H9 (cell line): ENCODE data around the gene OR10A3. TPM values are rescaled to one million over a fixed set of nuclear protein-coding genes. Genes with fewer than 3 reads are reported as not detected.

Experiments used
- DNase-seq: peaks from one replicate; pipeline ENCODE4 v3.0.0-alpha.2; 2017
- H2AFZ ChIP-seq: one replicate; pipeline ENCODE4 v1.6.1; 2013; ENCODE audit warnings: mild to moderate bottlenecking, low read length, control low read depth, moderate library complexity
- H2AK5ac ChIP-seq: 2 replicates; pipeline ENCODE4 v1.6.1; 2013; ENCODE audit warnings: low read length, control low read depth, mixed read lengths; ENCODE audit not compliant: insufficient read length
- H2BK120ac ChIP-seq: one replicate; pipeline ENCODE4 v1.6.1; 2013; ENCODE audit warnings: low read depth, mild to moderate bottlenecking, low read length, control low read depth, inconsistent platforms; ENCODE audit not compliant: poor library complexity, severe bottlenecking
- H2BK12ac ChIP-seq: 2 replicates; pipeline ENCODE4 v1.6.1; 2013; ENCODE audit warnings: low read length, control low read depth, mixed read lengths, low read depth; ENCODE audit not compliant: insufficient read length
- H2BK15ac ChIP-seq: 2 replicates; pipeline ENCODE4 v1.6.1; 2013; ENCODE audit warnings: low read depth, low read length, control low read depth
- H2BK20ac ChIP-seq: one replicate; pipeline ENCODE4 v1.6.1; 2013; ENCODE audit warnings: low read depth, mild to moderate bottlenecking, low read length, control low read depth, inconsistent platforms; ENCODE audit not compliant: poor library complexity, severe bottlenecking
- H2BK5ac ChIP-seq: 2 replicates; pipeline ENCODE4 v1.6.1; 2013; ENCODE audit warnings: low read length, control low read depth, mixed read lengths; ENCODE audit not compliant: insufficient read length
- H3K14ac ChIP-seq: 2 replicates; pipeline ENCODE4 v1.6.1; 2013; ENCODE audit warnings: low read length, control low read depth; ENCODE audit not compliant: insufficient read depth
- H3K18ac ChIP-seq: 2 replicates; pipeline ENCODE4 v1.6.1; 2013; ENCODE audit warnings: low read depth, mild to moderate bottlenecking, mixed read lengths, low read length, control low read depth; ENCODE audit not compliant: insufficient read length
- H3K23ac ChIP-seq: 2 replicates; pipeline ENCODE4 v1.6.1; 2013; ENCODE audit warnings: low read length, control low read depth, mixed read lengths, low read depth; ENCODE audit not compliant: insufficient read length
- H3K23me2 ChIP-seq: 2 replicates; pipeline ENCODE4 v1.6.1; 2013; ENCODE audit warnings: low read depth, mild to moderate bottlenecking, mixed read lengths, low read length, control low read depth; ENCODE audit not compliant: insufficient read length, poor library complexity, severe bottlenecking
- H3K27ac ChIP-seq: 2 replicates; pipeline ENCODE4 v1.5.1; 2013; ENCODE audit warnings: low read length, control low read depth, mixed read lengths, low read depth; ENCODE audit not compliant: insufficient read length
- H3K27me3 ChIP-seq: 2 replicates; pipeline ENCODE4 v1.6.1; 2013; ENCODE audit warnings: low read length, control low read depth, inconsistent platforms; ENCODE audit not compliant: insufficient read depth
- H3K4ac ChIP-seq: 2 replicates; pipeline ENCODE4 v1.6.1; 2013; ENCODE audit warnings: low read depth, mild to moderate bottlenecking, control low read depth, inconsistent platforms, low read length, moderate library complexity
- H3K4me1 ChIP-seq: 2 replicates; pipeline ENCODE4 v1.6.1; 2013; ENCODE audit warnings: low read length, control low read depth, inconsistent platforms; ENCODE audit not compliant: insufficient read depth
- H3K4me2 ChIP-seq: 2 replicates; pipeline ENCODE4 v1.6.1; 2013; ENCODE audit warnings: low read length, control low read depth, mixed read lengths; ENCODE audit not compliant: insufficient read length, insufficient read depth
- H3K56ac ChIP-seq: 2 replicates; pipeline ENCODE4 v1.6.1; 2013; ENCODE audit warnings: low read depth, mild to moderate bottlenecking, mixed read lengths, low read length, control low read depth; ENCODE audit not compliant: insufficient read length
- H3K79me1 ChIP-seq: 2 replicates; pipeline ENCODE4 v1.6.1; 2013; ENCODE audit warnings: low read depth, mild to moderate bottlenecking, moderate library complexity, low read length, control low read depth, inconsistent platforms; ENCODE audit not compliant: insufficient read depth, poor library complexity, severe bottlenecking
- H3K79me2 ChIP-seq: 2 replicates; pipeline ENCODE4 v1.6.1; 2013; ENCODE audit warnings: low read length, control low read depth, inconsistent platforms; ENCODE audit not compliant: insufficient read depth
- H3K9ac ChIP-seq: 2 replicates; pipeline ENCODE4 v1.6.1; 2013; ENCODE audit warnings: low read length, control low read depth, mixed read lengths; ENCODE audit not compliant: insufficient read length; ENCODE audit errors: extremely low read depth
- H3K9me3 ChIP-seq: one replicate; pipeline ENCODE4 v1.6.1; 2013; ENCODE audit warnings: low read depth, low read length, inconsistent platforms; ENCODE audit not compliant: control insufficient read depth
- H3T11ph ChIP-seq: one replicate; pipeline ENCODE4 v1.6.1; 2013; ENCODE audit warnings: mild to moderate bottlenecking, low read length, control low read depth, inconsistent platforms
- H4K20me1 ChIP-seq: one replicate; pipeline ENCODE4 v1.6.1; 2013; ENCODE audit not compliant: control insufficient read depth, insufficient read length, insufficient read depth
- H4K5ac ChIP-seq: 2 replicates; pipeline ENCODE4 v1.6.1; 2013; ENCODE audit warnings: low read depth, mild to moderate bottlenecking, mixed read lengths, low read length, control low read depth; ENCODE audit not compliant: insufficient read length
- H4K8ac ChIP-seq: replicated peaks from 2 replicates; pipeline ENCODE4 v1.6.1; 2013; ENCODE audit warnings: low read length, control low read depth, mixed read lengths, low read depth; ENCODE audit not compliant: insufficient read length
- H4K91ac ChIP-seq: 2 replicates; pipeline ENCODE4 v1.6.1; 2013; ENCODE audit warnings: low read depth, mild to moderate bottlenecking, moderate library complexity, mixed read lengths, low read length, control low read depth; ENCODE audit not compliant: insufficient read length
- H3K27ac Mint-ChIP-seq, 3 experiments: 2 replicates in 2 of 3; 3 replicates in 1 of 3; pipeline ENCODE4 v1.8.0; 2020 to 2021; ENCODE audit warnings: mixed read lengths in 3 of 3, mild to moderate bottlenecking in 1 of 3, moderate library complexity in 1 of 3
- H3K27me3 Mint-ChIP-seq: 2 replicates; pipeline ENCODE4 v1.8.0; 2021; ENCODE audit warnings: low read depth, mild to moderate bottlenecking, moderate library complexity, mixed read lengths
- H3K36me3 Mint-ChIP-seq, 3 experiments: 2 replicates in 2 of 3; 3 replicates in 1 of 3; pipeline ENCODE4 v1.8.0; 2020 to 2021; ENCODE audit warnings: low read depth in 3 of 3, mixed read lengths in 3 of 3; ENCODE audit not compliant: insufficient read depth in 1 of 3
- H3K4me1 Mint-ChIP-seq, 2 experiments: 2 replicates each; pipeline ENCODE4 v1.8.0; 2020; ENCODE audit warnings: mixed read lengths in 2 of 2
- H3K4me3 Mint-ChIP-seq, 2 experiments: 2 replicates in 1 of 2; 3 replicates in 1 of 2; pipeline ENCODE4 v1.8.0; 2020 to 2021; ENCODE audit warnings: mild to moderate bottlenecking in 2 of 2, mixed read lengths in 2 of 2, moderate library complexity in 1 of 2
- H3K9me3 Mint-ChIP-seq, 2 experiments: 2 replicates in 1 of 2; 3 replicates in 1 of 2; pipeline ENCODE4 v1.8.0; 2020; ENCODE audit warnings: mild to moderate bottlenecking in 2 of 2, mixed read lengths in 2 of 2, moderate library complexity in 1 of 2
- WGBS: extraction: QIAGEN DNeasy Blood & Tissue Kit; methylation state at CpG from one replicate; pipeline ENCODE4 v1.1.7; 2013; ENCODE audit warnings: missing lambda C conversion rate, low lambda C conversion rate, mixed read lengths; ENCODE audit not compliant: insufficient read length; ENCODE audit errors: extremely low coverage; 5-methylcytosine and 5-hydroxymethylcytosine counted together
- total RNA-seq: library from RNA; stranded (reverse); gene quantifications from 2 replicates; pipeline ENCODE4 v1.2.1, GENCODE V29; 2021
- TF ChIP-seq, protein P1 (sequence below): fragments of 200-600 bp; sonication (generic); conservative IDR thresholded peaks from 3 replicates; pipeline ENCODE4 v1.8.0; 2021; ENCODE audit warnings: antibody characterized with exemption, mild to moderate bottlenecking

Gene OR10A3
- total RNA-seq, 1 experiment from 2014 or later: not detected

- Histone ChIP-seq H3K23ac (no peak overlapping the region), H3K4me1 (no peaks in the 10 kb centered on the region), H2AK5ac (no peak overlapping the region), H3K14ac (no peak overlapping the region), H3K27me3 (no peaks in the 10 kb centered on the region), H2BK15ac (no peak overlapping the region), H2BK12ac (no peak overlapping the region), H3K9me3 (no peaks in the 10 kb centered on the region), H2BK5ac (no peak overlapping the region), H3K4me2 (no peak overlapping the region), H3K23me2 (no peaks in the 10 kb centered on the region), H4K91ac (no peak overlapping the region), H3K56ac (no peak overlapping the region), H3K79me1 (no peaks in the 10 kb centered on the region), H4K5ac (no peak overlapping the region), H3T11ph (no peak overlapping the region), H3K4ac (no peak overlapping the region), H3K27ac (no peak overlapping the region), H2BK20ac (no peak overlapping the region), H4K8ac (no peak overlapping the region), H2AFZ (no peak overlapping the region), H3K79me2 (no peaks in the 10 kb centered on the region), H2BK120ac (no peak overlapping the region), H4K20me1 (no peaks in the 10 kb centered on the region), H3K18ac (no peak overlapping the region), H3K9ac (no peak overlapping the region)
- Mint-ChIP-seq H3K27me3 (peaks cover 14% of the 10 kb centered on the region), H3K4me1 (no peaks in the 10 kb centered on the region), H3K4me3 (no peak overlapping the region), H3K9me3 (peaks cover 13 to 15% of the 10 kb centered on the region in 2 experiments), H3K36me3 (peaks cover 0 to 7% (median 0%) of the 10 kb centered on the region in 3 experiments; a peak in 1 of 7 replicates), H3K27ac (no peak overlapping the region)
- WGBS: no CpG with 5 or more reads among the region's 2 CpGs
- no peak for DNase-seq
- TF ChIP-seq, protein P1, sequence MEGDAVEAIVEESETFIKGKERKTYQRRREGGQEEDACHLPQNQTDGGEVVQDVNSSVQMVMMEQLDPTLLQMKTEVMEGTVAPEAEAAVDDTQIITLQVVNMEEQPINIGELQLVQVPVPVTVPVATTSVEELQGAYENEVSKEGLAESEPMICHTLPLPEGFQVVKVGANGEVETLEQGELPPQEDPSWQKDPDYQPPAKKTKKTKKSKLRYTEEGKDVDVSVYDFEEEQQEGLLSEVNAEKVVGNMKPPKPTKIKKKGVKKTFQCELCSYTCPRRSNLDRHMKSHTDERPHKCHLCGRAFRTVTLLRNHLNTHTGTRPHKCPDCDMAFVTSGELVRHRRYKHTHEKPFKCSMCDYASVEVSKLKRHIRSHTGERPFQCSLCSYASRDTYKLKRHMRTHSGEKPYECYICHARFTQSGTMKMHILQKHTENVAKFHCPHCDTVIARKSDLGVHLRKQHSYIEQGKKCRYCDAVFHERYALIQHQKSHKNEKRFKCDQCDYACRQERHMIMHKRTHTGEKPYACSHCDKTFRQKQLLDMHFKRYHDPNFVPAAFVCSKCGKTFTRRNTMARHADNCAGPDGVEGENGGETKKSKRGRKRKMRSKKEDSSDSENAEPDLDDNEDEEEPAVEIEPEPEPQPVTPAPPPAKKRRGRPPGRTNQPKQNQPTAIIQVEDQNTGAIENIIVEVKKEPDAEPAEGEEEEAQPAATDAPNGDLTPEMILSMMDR: no peak
Measured at GRCh38 chr11:7944123-7944522, 2.6 kb upstream of the OR10A3 start.
